ENCODE data around the gene WDR45.

DNA sequence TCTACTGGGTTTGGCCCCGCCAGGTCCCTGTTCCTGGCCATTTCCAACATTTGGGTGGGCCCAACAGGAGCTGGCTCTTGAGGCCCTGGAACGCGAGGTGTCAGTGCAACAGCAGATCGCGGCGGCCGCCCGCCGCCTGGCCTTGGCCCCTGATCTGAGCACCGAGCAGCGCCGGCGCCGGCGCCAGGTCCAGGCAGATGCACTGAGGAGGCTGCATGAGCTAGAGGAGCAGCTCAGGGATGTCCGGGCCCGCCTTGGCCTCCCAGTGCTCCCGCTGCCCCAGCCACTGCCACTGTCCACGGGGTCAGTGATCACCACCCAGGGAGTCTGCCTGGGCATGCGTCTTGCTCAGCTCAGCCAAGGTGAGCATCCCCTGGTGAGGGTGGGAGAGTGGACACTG, 15.4 kb downstream of the WDR45 start:
- TF ChIP-seq, protein P1, sequence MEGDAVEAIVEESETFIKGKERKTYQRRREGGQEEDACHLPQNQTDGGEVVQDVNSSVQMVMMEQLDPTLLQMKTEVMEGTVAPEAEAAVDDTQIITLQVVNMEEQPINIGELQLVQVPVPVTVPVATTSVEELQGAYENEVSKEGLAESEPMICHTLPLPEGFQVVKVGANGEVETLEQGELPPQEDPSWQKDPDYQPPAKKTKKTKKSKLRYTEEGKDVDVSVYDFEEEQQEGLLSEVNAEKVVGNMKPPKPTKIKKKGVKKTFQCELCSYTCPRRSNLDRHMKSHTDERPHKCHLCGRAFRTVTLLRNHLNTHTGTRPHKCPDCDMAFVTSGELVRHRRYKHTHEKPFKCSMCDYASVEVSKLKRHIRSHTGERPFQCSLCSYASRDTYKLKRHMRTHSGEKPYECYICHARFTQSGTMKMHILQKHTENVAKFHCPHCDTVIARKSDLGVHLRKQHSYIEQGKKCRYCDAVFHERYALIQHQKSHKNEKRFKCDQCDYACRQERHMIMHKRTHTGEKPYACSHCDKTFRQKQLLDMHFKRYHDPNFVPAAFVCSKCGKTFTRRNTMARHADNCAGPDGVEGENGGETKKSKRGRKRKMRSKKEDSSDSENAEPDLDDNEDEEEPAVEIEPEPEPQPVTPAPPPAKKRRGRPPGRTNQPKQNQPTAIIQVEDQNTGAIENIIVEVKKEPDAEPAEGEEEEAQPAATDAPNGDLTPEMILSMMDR (IDR thresholded peaks at IDR 0.05), result no peak
- no peak for TF ChIP-seq POLR2A (IDR thresholded peaks at IDR 0.05)
